Stimulated activated CD8-positive, alpha-beta memory T cell treated with anti-CD3 and anti-CD28 coated beads, Interleukin-7, amount 100 ng/mL, for 24 hours (primary cell): ENCODE data around the gene TEX13B.
"Not testable (repeated sequence)": the region's sequence is repeated elsewhere in the genome, so short reads cannot be mapped to it uniquely, and the experiment has no call there.

Source experiments
- DNase-seq: peaks from one replicate; pipeline ENCODE4 v3.0.0-alpha.2; 2020; ENCODE audit warnings: low read depth

Gene TEX13B, protein sequence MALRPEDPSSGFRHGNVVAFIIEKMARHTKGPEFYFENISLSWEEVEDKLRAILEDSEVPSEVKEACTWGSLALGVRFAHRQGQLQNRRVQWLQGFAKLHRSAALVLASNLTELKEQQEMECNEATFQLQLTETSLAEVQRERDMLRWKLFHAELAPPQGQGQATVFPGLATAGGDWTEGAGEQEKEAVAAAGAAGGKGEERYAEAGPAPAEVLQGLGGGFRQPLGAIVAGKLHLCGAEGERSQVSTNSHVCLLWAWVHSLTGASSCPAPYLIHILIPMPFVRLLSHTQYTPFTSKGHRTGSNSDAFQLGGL

DNA sequence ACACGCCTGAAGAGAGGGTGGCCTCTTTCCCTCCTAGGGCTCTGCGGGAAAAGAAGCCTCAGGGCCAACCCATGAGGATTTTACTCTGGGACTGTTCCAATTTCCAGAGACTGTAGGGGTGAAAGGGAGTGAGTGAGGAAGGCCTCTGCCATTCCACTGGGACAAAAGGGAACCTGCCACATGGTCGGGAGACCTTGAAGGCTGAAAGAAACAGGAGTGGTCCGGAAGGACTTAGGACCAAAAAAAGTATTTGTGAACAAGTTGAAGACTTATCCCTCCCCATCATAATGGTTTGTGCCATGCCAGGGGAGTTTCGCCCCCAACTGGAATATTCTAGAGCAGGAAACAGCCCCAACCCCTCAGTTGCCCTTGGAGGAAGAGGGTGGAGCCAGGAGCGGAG, at the start of gene TEX13B:
Gene TEX13B (minus strand): TSS at position 15 of the 400 bp plus-strand sequence. CDS start 243 bp downstream, outside the sequence.
- no peak for DNase-seq

DNA sequence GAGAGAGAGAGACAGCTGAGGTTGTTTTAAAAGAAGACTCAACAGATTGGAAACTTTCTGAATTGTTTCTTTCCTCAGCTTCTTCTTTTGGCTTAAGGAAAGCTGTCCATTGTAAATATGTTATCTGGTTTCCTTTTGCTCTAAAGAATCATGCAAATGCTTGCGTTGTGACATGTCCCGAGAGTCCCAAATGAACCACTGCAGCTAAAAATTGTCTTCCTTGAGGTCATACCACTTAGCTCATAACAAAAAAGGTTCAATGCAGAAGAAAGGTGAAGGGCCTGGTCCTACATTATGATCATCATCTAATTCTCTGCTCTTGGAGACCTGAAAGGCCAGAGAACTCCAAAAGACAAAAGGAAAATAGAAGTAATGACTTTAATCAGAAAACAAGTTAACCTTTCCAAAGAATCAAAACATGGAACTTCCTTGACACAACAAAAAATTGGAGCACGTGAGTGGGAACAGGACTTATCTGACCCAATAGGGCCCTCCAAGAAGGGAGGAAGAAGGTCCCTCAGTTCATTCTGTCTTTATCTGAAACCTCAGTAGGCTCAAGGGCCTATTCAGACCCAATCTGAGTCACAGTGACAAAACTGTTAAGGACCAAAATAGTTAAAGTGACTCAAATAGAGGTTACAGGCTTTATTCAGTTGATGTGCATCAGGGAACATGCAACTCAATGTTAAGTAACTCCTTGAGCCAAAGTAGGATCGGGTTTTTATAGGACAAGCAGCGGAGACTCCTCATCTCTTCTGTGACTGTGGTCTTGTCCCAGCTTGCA, 48.0 kb upstream of the TEX13B start:
- DNase-seq, result no peak

DNA sequence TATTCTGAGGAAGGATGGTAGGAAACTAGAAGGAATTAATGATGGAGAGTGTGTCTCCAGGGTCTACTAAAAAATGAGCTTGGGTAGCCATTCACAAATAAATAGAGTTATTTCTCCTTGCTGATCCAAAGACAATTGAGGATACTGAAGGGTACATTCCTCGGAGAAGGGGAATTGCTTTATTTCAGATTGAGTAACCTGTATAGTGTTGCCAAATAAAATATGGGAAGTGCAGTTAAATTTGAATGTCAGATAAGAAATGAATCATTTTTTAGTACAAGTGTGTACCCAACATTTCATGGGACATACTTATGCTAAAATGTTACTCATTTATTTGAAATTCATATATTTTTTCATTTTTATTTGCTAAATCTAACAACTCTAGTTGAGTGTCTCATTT, 46.7 kb upstream of the TEX13B start:
- no peak for DNase-seq

DNA sequence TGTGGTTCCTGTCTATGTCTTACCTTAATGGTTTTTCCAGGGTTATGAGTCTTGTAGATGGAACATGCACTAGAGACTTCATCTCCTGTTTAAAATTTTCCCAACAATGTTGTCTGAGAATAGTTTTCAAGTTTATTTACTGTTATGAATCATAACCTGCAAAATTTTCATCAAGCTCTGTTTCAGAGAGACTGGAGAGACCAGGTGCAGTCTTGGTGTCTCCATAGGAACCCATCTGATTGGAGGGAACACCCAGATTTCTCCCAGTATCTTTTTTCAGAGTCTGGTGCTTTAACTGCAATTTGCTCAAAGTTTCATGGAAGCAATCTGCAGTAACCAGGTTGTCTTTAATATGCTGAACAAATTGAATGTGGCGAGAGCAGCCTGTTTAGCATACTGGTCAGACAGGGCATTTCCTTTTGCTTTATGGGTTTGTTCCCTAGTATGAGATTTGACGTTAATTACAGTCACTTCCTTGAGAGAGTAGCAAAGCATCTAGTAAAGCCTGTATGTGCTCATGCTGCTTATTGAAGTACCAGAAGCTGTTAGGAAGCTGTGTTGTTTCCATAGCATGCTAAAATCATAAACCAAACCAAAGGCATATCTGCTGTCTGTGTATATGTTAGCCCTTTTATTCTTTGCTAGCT, 43.9 kb upstream of the TEX13B start:
- no peak for DNase-seq

DNA sequence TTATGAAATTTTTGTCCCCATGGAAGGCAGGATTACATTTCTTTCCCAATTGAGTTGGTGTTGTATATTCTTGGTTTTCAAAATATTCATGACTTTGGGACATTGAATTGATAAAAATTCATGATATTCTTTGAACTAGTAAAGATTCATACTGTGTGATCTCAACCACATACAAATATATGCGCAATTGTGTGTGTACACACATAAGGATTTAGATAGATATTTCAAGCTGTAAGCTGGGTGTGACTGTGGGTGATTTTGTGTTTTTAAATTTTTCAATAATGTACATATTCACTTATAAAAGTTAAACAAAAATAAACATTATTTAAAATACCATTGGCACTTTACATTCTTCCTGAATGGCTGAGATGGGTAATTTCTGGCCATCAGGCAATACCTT, 43.2 kb upstream of the TEX13B start:
- DNase-seq, result no peak

DNA sequence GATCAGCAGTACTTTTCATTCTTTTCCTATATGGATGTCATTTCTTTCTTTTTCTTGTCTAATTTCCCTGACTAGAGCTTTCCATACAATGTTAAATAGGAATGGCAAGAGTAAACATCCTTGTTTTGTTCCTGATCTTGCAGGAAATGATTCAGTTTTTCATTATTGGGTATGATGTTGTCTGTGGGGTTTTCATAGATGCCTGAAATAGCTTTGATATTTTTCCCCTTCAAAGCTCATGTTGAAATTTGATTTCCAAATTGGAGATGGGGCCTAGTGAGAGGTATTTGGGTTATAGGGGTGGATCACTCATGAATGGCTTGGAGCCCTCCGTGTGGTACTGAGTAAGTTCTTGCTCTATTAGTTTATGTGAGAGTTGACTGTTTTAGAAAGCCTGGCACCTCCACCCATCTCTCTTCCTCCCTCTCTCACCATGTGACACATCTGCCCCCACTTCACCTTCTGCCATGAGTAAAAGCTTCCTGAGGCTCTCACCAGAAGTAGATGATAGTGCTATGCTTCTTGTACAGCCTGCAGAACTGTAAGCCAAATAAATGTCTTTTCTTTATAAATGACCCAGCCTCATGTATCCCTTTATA, 40.4 kb upstream of the TEX13B start:
- DNase-seq, result no peak

DNA sequence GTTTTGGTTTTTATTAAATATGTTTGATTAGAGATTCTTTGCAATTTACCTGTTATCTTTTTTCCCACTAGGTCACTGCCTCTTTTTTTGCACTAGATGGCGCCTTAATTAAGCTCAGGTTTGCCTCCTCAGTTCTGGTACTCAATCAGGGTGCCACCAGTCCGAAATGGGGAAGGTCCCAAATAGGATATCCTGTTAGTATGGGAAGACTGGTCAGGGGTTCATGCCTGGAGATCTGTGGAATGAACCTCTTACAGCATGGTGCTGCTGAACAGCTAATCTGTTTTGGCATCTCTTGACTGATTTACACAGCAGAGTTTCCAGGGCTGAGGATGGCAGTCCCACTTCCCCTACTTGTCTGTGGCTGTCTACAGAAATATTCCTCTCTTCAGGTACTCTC, 38.5 kb upstream of the TEX13B start:
- DNase-seq, result no peak

DNA sequence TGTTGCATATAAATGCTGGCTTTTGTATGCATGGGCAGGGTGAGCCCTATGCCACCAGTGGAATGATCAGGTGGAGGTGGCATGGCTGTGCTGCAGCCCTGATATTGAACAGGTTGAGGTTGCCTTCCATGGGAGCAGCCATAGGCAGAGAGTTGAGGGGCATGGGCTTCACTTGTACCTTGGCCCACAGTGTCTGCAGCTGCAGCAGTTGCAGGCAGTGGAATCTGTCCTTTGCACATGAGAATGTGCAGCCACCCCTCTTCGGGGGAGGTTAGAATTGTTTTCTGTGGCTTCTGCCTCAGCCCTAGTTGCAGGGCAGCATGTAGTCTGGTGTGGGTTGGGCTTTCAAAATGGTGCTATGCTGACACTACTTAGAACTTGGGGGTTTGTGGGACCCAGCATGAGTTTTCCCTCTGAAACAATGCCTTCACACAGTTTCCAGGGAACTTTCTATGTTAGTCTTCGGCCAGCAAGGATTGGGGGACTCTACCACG, 37.3 kb upstream of the TEX13B start:
- DNase-seq, result no peak

DNA sequence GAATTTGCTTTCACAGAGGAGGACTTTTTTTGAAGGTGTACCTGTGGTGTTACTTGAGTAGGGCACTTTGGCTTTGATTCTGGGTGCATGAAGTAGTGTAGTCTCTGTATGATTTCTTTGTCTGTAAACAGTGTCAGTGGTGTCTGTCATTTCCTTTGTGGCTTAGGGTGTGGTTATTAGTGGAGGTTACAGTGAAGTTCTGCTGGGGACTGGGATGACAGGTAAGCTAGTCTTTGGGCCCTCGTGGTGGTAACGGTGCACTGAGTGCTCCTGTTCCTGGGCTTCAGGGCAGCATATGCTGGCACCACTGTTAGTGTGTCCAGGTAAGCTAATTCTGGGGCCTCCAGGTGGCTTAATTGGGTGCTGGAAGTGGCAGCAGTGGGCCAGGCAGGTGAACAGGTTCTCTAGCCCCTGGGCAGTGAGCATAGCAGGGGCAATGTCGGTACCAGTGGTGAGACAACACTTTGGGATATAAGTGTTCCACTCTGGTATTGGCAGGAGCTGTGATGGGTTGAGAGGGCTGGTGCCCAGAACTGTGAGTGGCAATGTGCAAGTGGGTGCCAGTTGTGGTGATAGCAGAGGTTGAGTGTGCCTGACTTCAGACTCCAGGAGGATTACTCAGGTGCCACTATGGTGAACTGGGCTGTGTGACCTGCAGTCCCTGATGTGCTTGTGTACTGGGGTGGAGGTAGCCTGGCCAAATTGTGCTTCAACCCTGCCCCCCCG, 36.6 kb upstream of the TEX13B start:
- DNase-seq, result no peak

DNA sequence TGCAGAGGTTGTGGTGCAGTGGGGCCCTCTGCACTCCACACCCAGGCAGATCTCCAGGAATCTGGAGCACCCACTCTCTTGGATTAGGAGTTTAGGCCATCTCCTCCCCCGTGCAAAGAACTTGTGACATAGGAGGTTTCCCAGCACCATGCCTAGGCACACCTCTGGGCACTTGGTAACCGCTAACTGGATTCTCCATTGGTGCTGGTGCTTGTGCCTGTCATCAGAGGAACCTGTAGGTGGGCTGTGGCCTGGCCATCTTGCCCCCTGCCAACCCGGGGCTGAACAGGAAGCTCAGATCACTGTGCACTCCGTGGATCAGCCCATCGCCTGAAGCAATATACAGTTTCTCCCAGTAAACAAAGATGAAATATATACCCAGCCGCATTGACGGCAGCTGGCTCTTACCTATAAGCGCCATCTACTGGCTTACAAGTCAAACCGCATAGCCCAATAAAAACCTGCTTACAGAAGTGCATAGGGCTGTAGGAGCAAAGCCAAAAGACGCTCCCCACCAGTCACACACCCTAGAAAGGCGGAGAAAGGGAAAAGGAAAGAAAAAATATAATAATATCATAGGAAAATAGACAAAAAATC, 19.1 kb upstream of the TEX13B start:
- DNase-seq, result no peak

DNA sequence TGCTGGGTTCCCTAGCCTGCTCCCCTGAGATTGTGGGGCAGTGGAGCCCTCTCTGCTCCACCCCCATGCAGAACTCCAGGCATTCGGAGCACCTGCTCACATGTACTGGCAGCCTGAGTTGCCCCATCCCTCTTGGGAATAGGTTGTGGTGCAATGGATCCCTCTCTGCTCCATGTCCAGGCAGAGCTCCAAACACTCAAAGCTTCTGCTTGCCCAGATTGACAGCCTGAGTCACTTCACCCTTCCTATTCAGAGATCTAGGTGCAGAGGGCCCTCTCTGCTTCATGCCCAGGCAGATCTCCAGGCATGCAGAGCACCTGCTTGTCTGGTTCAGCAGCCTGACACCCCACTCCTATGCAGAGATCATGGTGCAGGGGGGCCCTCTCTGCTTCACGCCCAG, 18.6 kb upstream of the TEX13B start:
- no peak for DNase-seq

DNA sequence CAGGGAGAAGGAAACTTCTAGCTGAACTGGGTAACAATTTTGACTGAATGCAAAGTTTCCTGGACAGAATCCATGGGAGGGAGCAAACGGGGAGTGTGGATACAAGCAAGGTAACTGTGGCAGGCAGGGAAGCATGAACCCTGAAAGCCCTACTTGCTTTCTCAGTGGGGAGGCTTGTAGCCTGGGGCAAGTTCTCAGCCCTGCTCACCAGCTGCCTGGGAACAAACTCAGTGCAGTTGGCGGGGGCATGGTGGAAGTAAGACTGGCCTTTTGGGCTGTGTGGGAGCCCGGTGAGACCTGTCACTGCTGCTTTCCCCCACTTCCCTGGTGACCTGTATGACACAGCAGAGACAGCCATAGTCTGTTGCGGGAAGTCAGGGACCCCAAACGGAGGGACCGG, 14.0 kb upstream of the TEX13B start:
- DNase-seq, result no peak

DNA sequence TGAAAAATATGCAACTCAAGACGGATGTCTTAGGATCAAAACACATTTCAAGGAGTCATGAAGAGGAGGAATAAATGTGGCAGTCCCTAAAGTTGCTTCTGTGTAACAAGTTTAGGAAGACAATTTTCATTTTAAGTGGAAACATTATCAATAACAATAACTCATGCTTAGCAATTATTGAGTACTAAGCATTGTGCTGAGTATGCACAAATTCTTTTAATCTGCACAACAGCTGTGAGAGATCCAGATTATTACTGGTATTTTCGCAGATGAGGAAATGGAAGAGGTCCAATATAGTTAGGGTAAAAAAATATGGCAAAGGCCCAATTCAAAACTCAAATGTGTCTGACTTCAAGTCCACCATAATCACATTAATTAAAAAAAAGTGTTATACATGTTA, 2.9 kb upstream of the TEX13B start:
- no peak for DNase-seq

DNA sequence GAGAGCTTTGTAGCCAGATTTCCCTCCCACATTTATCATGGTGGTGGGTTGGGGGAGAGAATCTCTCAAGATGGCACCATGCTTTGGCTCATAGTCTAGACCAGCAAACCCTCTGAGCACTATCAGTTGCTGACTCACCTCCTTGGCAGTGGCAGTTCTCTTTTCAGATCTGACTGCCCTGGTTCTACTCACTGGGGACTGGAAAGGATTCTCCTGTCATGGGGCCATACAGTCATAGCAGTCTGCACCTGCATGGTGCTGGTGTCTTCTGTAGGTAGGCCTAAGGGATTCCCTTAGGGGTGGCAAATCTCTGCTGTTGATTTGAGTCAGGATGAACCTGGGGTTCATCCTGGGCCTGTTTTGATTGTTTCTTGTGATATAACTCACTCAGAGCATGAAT, 2.6 kb downstream of the TEX13B start:
- no peak for DNase-seq

DNA sequence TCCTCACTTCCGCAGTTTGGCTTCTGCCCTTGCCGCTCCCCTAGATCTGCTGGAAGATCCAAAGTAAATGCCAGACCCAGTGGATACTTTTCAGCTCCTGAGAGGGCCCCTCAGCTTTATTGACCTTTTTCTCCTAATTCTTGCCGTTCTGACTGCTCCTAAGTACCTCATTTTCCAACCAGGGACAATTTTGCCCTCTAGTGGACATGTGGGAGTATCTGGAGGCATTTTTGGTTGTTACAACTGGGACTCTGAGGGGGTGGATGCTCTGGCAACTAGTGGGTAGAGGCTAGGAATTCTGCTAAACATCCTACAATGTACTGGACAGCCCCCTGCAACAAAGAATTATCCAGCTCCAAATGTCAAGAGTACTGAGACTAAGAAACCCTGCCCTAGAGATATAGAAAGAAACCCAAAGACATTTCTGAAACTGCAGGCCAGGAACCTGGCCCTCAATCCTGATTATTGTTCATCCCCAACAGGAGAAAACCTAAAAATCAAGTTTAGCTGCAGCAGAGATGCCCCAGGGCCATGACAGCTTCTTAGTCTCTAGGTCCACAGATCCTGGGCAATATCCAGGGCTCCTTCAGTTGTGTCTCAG, 3.4 kb downstream of the TEX13B start:
- DNase-seq, result no peak

DNA sequence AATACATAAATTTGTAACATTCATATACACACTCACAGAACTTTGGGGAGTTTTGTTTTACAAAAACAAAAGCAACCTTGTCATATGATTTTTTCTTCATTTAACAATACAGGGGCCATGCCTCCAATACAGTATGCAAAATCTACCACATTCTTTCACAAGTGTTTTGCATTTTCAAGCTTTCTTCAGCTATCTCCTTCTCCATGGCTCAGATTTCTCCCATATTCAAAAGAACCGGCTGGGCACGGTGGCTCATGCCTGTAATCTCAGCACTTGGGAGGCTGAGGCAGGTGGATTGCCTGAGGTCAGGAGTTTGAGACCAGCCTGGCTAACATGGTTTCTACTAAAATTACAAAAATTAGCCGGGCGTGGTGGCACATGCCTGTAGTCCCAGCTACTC, 4.1 kb downstream of the TEX13B start:
- no peak for DNase-seq

DNA sequence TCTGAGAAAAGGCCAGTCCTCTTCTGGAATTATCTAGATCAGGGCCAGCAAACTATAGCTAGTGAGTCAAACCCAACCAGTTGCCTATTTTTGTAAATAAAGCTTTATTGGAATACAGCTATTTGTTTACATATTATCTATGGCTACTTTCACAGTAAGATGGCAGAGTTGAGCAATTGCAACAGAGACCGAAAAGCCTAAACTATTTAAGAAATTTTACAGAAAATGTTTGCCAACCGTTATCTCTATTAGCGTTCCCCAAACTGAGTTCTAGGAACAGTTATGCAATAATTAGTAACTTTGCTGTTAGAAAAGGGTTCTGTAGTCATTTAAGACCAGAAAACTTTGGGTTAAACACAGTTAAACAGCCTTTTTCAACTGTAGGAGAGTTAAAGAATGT, 10.5 kb downstream of the TEX13B start:
- no peak for DNase-seq

DNA sequence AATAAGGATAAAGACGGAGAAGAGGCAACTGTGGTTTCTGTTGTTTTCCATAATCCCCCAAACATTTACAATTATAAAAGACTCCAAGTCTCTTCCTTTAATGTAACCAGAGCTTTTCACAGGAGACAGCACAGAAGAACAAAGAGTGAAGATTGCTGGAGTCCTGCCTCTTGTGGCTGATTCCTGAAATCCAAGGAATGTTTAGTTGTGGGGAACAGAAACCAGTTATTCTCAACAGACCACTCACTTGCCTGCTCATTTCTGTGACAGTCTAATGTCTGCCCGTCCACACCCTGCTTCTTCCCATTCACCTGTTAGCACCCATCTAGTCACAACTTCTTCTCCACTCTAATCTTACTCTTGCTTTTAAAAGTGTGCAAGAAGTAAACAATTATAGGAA, 12.1 kb downstream of the TEX13B start:
- DNase-seq, result no peak

DNA sequence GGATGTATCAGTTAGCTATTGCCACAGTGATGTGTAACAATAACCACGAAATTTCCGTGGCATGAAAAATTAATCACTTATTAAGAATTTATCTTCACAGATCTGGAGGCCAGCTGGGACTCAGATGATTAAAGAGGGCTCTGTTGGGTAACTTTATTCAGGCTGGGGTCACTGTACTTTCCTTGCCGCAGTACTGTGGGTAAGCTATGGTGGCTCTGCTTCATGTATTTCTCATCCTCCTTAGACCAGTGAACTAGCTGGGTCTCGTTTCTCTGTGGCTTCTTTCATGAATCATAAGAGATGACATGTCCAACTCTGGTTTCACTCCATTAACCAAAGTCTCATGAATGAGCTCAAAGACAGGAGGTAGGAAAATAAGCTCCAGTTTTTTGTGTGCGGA, 13.5 kb downstream of the TEX13B start:
- no peak for DNase-seq

DNA sequence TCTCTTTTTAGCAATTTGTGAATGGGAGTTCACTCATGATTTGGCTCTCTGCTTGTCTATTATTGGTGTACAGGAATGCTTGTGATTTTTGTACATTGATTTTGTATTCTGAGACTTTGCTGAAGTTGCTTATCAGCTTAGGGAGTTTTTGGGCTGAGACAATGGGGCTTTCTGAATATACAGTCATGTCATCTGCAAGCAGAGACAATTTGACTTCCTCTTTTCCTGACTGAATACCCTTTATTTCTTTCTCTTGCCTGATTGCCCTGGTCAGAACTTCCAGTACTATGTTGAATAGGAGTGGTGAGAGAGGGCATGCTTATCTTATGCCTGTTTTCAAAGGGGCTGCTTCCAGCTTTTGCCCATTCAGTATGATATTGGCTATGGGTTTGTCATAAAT, 26.8 kb downstream of the TEX13B start:
- DNase-seq, result not testable (repeated sequence)

DNA sequence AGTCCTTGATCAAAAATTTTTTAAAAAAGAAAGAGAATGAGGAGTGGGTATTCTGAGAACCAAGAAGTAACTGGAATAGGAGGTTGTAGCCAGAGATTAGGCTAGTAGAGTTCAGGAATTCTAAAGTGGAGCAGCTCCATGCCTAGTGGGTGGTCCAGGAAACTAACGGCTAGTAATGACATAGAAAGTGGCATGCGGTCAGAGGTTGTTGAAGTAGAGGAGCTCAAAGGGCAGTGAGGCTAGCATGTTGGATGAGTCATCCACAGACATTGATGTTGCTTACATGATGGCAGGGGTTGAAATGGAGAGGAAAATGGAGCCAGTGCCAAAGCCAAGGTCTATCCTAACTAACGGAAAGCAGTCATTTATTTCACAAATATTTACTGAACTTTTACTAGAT, 42.1 kb downstream of the TEX13B start:
- no peak for DNase-seq
